NCI-H187 treated with DMSO at 0.1 percent for 48 hours (cell line): ENCODE measurements around the gene CDKL5.
"Not testable (repeated sequence)": the region's sequence is repeated elsewhere in the genome, so short reads cannot be mapped to it uniquely, and the experiment has no call there.

Experiments
- DNase-seq: peaks from one replicate; lab custom pipeline; 2025; lab: John Stamatoyannopoulos, UW

The CDKL5 gene

DNA sequence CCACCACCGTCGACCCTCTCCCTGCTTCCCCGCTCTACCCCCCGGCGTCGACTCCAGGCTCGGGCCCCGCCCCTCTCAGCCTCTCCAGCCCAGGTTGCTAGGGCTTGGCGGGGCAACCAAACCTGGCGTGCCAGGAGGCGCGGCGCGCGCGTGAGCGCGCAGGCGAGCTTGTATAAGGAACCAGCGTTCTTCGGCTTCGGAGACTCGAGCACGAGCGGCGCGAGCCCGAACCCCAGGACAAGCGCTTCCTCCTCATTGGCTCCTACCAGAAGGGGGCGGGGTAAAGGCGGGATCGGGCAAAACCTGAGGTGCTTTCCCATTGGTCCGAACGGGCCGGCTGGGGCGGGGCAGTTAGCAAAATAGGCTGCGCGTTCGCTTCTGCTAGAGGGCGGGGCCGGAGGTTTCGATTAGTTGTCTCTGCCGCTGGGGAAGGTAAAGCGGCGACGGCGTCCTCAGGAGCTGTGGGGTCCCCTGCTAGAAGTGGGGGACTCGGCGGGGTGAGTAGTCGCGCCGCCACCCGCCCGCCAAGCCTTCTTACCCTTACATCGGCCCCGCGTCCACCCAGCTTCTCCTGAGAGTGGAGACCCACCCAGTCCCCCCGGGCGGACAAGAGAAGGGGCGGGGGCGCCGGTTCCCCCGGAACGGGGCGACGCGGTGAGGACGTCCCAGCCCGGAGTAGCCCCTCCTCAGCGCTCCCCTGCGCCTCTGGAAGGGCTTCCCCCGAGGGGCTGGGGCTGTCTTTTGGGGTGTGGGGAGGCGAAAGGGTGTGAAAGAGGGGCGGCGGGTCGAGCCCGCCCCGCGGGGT lies at the start of gene CDKL5:
Gene CDKL5, plus strand, starts transcription at position 410 of the 805 bp plus-strand sequence. CDS start 81,489 bp downstream, outside the sequence.
- peak; percentile 80 for DNase-seq

DNA sequence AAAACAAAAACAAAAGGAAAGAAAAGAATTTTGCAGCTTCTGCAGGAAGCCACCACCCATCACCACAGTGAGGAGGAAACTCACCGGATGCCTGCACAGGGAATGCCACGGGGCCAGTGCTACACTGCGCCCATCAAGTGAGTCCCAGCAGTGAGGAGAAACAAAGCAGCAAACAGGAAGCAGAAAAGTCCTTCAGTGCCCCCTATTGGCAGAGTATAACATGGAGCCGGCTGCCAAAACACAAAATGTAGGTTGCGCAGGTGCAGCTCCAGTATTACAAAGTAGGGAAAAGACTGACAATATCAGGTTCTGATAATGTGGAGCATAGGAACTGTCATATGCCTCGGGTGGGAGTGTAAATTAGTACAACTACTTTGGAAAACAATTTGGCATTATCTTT lies 47.6 kb upstream of the CDKL5 start:
- DNase-seq = peak; percentile 6

DNA sequence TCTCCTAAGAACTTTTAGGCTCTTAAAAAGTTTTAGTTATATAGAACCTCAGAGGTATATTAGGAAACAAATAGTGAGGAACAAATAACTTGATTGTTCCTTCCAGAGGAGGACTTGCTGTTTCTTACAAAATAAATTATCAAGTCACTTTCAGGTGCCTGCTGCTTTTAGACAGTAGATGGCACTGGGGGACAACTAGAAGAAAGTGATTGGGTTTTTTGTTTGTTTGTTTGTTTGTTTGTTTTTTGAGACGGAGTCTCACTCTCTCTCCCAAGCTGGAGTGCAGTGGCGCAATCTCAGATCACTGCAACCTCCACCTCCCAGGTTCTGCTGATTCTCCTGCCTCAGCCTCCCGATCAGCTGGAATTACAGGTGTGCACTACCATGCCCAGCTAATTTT lies 35.4 kb upstream of the CDKL5 start:
- DNase-seq = no peak

DNA sequence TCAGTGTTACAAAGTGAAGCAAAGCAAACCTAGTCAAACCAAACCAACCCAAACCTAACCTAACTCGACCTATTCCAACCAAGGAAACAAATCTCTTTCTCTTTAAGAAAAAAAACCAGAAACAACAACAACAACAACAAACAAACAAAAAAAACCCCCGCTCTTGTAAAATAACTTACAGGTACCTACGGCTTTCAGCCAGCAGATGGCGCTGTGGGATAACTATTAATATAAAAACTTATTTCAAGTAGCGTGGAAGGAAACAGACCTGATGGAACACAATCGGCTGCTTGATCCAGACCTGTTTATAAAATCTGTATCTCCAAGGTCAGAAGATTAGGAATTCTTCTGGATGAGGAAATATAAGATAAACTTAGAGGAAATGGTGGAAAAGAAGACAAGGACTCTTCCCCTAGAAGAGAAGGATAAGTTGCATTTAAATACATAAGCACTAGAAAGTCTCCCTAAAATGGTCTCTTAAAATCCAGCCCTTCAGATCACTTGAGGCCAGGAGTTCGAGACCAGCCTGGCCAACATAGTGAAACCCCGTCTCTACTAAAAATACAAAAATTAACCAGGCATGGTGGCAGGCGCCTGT lies 34.4 kb upstream of the CDKL5 start:
- DNase-seq = peak; percentile 1

DNA sequence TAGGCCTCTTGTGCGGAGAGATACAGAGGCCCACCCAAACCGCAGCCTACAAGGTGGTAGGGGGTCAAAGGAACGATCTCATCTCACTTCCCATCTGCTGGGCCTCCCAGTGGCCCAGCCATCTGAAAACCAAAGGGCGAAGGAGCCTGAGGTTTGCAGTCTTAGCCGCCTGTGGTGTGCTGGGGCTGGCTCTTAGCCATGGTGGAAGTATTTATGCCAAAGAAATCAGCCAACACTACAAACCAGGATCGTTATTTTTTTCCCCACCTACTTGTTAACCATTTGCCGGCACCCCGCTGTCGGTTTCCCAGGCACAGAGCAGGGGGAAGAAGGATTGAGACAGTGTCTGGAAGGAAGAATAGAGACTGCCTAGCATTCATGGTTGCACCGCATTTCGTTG lies 30.9 kb upstream of the CDKL5 start:
- DNase-seq = no peak

DNA sequence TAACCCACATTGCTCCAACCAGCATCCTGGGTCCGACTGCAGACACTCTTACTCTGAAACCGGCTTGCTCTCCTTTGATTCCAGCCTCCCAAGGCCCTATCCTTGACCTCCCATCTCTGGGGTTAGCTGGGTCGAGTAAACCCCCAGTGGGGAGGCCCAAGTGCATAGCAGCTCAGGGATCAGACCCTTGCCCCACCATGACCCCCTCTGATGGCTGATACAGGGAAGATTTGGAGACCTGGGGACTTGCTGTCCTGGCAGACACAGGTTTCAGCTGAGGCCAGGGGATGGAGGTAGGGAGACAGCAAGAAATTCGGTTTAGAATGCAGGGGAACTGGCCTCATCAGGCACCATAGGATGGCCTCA lies 23.6 kb upstream of the CDKL5 start:
- DNase-seq = no peak

DNA sequence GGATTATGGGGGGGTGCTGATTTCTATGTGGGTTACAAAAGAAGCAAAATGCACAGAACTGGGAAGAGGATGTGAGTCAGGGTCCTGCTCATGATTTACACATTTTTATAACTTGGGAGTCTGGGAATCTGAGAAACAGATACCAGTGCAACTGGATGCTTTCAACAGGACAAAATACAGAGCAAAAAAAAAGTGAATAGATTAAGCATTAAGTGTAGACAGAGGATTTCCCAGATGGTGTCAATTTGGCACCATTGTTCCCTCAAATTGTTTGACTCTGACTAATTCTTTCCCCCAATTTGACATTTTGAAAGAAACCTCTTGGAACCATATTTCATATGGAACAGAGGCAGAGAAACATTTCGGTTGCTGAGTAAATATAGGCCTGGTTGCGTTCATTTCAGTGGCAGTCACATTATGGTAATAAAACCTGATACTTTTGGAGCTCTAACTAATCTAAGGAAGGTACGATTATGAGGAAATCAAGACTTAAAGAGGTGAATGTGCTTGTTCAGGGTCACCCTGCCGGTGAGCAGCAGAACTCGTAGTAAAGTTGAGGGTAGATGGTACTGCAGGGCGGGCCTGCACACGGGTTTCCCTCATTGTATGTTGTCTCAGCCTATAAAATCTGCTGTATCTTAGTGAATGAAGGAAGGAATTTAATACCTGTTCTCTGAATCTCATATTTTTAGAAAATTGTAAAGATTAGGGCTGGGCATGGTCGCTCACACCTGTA lies 18.7 kb upstream of the CDKL5 start:
- no peak for DNase-seq

DNA sequence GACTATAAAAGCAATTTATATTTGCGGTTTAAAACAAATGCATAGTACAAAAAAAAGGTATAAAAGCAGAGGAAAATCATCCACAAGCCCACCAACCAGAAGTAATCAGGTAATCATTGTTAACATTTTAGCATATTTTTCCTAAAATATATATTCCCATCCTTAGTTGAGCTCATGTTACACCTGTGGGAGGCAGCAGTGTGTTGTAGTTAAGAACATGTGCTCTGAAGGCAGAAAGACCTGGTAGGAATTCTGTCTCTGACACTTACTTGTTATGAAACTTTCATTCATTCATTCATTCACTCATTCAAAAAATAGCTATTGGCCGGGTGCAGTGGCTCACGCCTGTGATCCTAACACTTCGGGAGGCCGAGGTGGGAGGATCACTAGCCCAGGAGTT lies 15.4 kb upstream of the CDKL5 start:
- no peak for DNase-seq

DNA sequence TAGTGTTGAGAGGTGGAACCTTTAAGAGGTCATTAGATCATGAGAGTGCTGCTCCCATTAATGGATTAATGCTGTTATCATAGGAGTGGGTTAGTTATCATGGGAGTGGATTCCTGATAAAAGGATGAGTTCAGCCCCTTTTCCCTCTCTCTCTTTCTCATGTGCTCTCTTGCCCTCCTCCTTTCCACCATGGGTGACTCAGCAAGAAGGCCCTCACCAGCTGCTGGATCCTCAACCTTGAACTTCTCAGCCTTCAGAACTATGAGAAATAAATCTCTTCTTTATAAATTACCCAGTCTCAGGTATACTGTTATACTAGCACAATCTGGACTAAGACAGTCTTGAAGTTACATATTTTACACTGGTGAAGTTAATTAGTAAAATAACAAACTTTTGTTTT lies 10.0 kb upstream of the CDKL5 start:
- no peak for DNase-seq

DNA sequence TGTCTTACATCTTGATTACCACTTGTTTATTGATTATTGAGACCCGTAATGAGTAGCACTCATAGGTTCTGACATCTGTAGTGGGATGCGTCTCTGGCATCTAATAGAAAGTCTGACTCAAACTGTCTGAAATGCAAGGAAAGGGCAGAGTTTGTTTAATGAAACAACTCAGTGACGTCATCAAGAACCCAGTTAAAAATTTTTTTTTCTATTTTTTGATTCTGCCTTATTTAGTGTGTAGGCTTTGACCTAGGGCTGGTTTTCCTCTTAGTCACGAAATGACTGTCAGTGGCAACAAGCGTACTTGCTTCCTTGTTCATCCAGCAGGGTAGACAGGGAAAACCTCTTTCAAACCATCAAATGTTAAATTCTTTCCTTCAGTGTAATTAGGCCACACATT lies 3.1 kb upstream of the CDKL5 start:
- no peak for DNase-seq

DNA sequence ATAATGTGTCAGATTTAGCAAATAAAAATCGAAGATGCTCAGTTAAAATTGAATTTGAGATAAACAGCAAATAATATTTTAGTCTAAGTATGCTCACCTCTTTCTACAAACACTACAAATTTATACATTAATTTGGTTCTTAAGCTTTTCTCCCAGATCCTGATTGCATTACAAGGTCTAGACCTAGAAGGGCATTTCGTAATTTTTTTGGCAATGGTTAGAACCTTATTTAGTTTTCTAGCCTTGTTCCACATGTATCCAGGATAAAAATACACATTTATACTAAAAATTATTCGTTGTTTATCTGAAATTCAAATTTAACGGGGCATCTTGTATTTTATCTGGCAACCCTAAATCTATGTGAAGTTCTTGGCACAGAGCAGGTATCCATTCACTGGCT lies 2.5 kb upstream of the CDKL5 start:
- no peak for DNase-seq

DNA sequence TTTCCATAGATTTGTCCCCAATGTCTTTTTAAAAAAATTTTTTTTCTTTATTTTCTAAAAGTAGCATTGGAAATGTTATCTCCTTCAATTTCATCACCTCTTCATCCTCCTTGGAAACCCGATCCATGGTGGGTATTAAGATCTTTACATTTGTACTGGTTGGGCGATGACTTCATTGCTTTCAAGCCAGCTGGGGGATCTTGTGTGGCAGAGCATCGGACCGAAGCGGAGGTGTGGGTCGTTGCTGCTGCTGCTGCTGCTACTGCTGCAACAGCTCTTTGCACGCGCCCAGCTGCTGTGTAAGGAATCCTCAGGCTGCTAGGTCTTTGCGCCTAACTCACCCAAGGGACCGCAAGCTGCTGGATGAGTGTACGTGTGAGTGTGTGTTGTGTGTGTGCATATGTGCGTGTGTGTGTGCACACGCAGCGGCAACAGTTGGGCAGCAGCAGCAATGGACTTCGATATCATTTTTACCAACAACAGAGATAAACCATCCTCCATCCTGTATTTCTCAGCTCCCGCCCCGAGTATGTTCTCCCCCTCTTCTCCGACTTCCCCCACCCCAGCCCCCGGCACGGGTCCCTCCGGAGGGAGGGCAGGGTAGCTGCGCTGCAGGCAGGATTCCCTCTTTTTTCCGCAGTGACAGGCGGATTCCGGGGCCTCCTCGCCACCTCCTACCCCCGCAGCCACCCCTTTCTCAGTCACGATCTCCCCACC lies 768 bp upstream of the CDKL5 start:
- no peak for DNase-seq

DNA sequence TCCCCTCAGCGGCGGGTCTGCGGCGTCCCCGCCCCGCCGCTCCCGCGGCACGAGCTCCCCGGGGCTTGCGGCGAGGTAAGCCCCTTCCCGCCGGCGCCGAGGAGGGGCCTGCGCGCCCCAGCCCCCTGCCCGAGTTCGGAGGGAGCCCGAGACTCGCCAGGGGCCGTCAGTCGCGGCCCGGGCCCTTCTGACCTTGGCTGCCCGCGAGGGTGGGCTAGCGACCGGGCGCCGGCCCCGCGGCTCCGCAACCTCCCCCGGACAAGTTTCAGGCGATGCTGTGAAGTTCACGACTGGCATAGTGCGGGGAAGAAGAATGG lies 554 bp downstream of the CDKL5 start:
- DNase-seq = no peak

DNA sequence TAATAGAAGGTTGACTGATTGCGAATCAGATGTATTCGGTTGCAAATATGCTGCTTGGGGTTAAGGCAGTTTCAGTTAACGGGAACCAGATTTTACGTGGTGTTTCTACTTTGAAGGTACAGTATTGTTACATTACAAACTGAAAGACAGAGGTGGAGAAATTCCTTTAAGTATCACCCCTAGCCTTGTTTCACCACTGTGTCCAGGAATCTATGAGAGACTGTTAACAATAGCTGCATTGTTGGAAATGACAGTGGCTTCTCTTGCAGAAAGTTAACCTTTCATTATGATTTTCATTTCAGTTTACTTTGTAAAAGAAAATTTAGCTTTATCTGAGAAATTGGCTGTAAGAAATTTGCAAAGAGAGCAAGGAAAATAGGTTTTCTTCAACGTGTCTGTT lies 2.6 kb downstream of the CDKL5 start:
- DNase-seq = no peak

DNA sequence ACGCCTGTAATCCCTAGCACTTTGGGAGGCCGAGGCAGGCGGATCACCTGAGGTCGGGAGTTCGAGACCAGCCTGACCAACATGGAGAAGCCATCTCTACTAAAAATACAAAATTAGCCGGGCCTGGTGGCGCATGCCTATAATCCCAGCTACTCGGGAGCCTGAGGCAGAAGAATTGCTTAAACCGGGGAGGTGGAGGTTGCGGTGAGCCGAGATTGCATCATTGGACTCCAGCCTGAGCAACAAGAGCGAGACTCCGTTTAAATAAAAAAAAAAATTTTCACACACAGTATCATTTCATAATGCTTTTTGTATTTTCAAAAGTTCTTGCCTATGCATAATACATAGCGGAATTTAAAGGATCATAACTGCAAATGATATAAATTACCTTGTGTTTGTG lies 7.9 kb downstream of the CDKL5 start:
- not testable (repeated sequence) for DNase-seq

DNA sequence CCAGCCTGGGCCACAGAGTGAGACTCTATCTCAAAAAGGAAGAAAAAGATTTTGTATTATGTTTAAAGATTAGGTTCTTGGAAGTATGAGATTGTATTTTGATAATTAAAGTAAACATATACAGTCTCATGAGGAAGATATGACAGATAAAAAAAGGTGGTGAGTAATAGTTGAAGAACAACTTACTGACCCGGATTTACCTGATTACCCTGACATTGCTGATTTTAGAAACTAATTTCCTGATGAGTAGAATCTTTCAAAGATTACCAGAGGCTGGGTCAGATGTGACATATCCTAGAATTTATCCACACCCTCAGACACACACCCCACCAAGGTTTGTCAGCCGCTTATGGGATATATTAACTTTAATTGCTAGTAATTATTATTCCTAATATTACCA lies 9.5 kb downstream of the CDKL5 start:
- no peak for DNase-seq

DNA sequence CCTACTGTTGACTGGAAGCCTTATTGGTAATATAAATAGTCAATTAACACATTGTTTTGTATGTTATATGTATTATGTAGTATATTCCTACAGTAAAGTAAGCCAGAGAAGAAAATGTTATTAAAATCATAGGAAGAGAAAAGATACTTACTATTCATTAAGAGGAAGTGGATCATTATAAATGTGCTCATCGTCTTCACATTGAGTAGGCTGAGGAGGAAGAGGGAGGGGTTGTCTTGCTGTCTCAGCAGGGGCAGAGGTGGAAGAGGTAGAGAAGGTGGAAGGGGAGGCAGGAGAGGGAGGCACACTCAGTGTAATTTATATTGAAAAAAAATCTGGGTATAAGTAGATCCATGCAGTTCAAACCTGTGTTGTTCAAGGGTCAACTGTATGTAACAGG lies 10.6 kb downstream of the CDKL5 start:
- DNase-seq = no peak

DNA sequence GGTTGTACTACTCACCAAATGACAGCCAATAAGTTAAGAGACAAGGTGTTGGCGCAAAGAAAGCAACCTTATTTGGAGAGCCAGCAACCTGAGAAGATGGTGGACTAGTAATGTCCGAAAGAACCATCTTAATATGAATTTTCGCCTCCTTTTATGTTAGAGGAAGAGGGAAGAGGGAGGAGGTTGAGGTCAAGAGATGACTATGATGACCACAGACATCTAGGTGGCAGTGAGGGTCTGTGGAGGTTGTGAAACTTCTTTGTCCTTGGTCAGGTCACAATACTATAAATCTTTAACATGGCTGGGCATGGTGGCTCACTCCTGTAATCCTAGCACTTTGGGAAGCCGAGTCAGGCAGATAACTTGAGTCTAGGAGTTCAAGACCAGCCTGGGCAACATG lies 15.4 kb downstream of the CDKL5 start:
- DNase-seq = no peak

DNA sequence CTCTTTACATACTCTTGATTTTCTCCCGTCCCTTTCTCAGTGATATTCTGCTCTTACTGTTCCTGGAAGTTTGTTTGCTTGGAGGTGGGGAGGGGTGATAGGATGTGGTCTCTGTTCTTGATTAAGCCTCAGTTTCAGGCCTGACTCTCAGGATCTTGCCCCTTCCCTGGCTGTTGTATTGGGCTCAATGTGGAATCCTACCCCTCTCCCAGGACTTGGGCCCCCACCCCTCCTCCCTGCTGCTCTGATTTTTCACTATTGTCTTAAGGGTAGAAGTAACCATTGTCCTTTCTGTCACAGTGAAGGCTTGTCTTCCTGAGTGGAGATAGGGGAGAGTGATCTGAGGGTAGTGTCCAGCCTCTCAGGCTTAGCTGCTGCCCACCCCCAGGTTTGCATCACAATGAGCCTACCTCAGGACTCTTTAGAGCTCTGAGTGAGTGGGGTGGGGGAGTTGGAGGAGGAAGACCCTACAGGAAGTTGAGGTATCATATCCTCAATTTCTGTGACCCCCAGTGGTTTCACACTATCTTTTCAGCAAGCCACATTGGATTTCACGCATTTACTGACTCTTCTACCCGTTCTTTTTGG lies 16.5 kb downstream of the CDKL5 start:
- no peak for DNase-seq

DNA sequence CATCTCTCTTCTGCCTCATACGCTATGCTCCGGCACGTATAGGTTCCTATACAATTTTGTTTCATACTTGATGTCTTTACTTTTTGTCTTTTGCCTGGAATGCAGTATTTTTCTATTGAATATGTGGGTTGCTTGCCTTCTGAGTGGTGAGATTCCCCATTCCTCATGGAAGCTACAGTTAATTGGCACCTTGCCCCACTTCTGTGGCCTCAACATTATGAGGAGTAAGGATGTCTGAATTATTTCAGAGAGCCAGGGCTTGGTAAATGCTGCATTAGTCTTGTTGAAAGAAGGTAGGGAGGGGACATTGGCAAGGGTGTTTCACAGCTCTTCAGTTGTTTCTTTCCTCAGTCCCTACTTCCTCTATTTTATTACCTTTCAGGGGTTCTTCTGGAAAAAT lies 23.0 kb downstream of the CDKL5 start:
- no peak for DNase-seq

DNA sequence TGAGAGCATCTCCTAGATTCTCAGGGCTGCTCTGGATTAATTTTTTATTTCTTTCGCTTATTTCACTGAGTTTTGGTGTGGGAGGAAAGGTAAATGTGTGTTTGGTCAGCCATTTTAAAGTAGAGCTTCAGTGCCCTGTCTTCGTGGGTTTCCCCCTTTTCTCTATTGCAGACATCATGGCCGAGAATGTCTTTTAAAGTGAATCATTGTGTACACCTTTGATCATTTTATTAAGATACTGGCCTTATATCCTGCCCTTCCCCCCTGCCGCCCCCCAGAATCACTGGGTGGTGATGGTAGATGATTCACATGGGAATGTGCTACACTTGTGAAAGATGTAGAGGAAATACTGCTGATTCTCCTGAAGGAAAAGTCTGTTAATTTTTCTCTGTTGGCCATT lies 23.8 kb downstream of the CDKL5 start:
- no peak for DNase-seq

DNA sequence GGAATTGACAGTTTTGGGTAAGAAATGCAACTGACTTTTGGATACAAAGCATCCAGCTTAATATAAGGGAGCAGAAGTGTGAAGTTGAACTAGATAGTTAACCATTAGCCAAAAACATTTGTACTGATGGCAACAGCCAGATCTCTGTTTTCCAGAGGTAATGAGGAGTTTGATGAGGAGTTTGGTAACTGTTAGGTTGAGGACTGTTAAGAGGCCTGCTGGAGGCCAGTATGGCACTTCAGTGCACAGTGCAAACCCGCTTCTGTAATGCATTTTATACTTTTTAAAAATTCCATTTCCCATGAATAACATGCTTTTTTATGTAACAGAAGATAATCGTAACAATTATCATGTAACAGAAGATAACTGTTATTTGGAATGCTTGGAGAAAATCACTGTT lies 30.0 kb downstream of the CDKL5 start:
- no peak for DNase-seq
